HG03103 (cell line): Measurements from ENCODE around the gene STK11IP.
"Not testable (repeated sequence)": the region's sequence is repeated elsewhere in the genome, so short reads cannot be mapped to it uniquely, and the experiment has no call there.

Experiments
- ATAC-seq: cut with Tn5 transposase; IDR thresholded peaks from one replicate; pipeline ENCODE4 v1.9.1; 2021; ENCODE audit warnings: low read depth; ENCODE audit not compliant: unreplicated experiment

Gene STK11IP

GRCh38 chr2:219644801-219645480 is 47.3 kb downstream of the STK11IP start:
- ATAC-seq, result no peak

- no peak for ATAC-seq
These were observed 48.2 kb downstream of the STK11IP start for GRCh38 chr2:219645631-219646527.

GRCh38 chr2:219648176-219648575 is 50.5 kb downstream of the STK11IP start:
- ATAC-seq, result no peak

GRCh38 chr2:219648963-219649362 is 51.3 kb downstream of the STK11IP start:
- ATAC-seq, result no peak

GRCh38 chr2:219650426-219651248 is 53.0 kb downstream of the STK11IP start:
- no peak for ATAC-seq

GRCh38 chr2:219651656-219652055 is 54.0 kb downstream of the STK11IP start:
- ATAC-seq, result not testable (repeated sequence)

- no peak for ATAC-seq
These were observed 58.9 kb downstream of the STK11IP start for GRCh38 chr2:219656526-219656925.

GRCh38 chr2:219658196-219658846 is 60.7 kb downstream of the STK11IP start:
- ATAC-seq, result no peak

GRCh38 chr2:219658874-219659273 is 61.2 kb downstream of the STK11IP start:
- ATAC-seq, result no peak

- peak; percentile 89 for ATAC-seq
These were observed 63.7 kb downstream of the STK11IP start for GRCh38 chr2:219661197-219661954.

- ATAC-seq, result no peak
These were observed 64.3 kb downstream of the STK11IP start for GRCh38 chr2:219661955-219662395.

GRCh38 chr2:219662566-219662965 is 64.9 kb downstream of the STK11IP start:
- ATAC-seq, result no peak

GRCh38 chr2:219663116-219663762 is 65.6 kb downstream of the STK11IP start:
- ATAC-seq, result no peak

GRCh38 chr2:219664041-219664440 is 66.4 kb downstream of the STK11IP start:
- no peak for ATAC-seq

GRCh38 chr2:219664944-219665343 is 67.3 kb downstream of the STK11IP start:
- ATAC-seq, result no peak

GRCh38 chr2:219665926-219666325 is 68.3 kb downstream of the STK11IP start:
- no peak for ATAC-seq
